ENCODE results near the gene SLC49A4. TPM values are rescaled to one million over a fixed set of nuclear protein-coding genes. Genes with fewer than 3 reads are reported as not detected.

Gene SLC49A4
- total and polyA plus RNA-seq, 2 donors (not counting 1 experiment from before 2014, with no cell fraction given): 2.5 to 20.0 TPM

GRCh38 chr3:122930063-122930997 is 135.5 kb downstream of the SLC49A4 start:
- Histone ChIP-seq H3K4me3 (ENCODE audit: control extremely low read depth in 1 of 5, extremely low read depth in 1 of 5, insufficient read depth in 1 of 5, low read depth in 2 of 5, low read length in 4 of 5) (no peak overlapping the region), H3K79me2 (ENCODE audit: control insufficient read depth, insufficient read depth, low read length) (no peaks in the 10 kb centered on the region), H3K9ac (ENCODE audit: low read length) (no peak overlapping the region), H3K27me3 (replicated peaks in 1 of 4; ENCODE audit: control extremely low read depth in 1 of 4, control insufficient read depth in 3 of 4, insufficient read depth in 4 of 4, low read length in 3 of 4) (no peaks in the 10 kb centered on the region), H4K20me1 (ENCODE audit: control insufficient read depth, insufficient read depth, low read length, poor library complexity, severe bottlenecking) (no peaks in the 10 kb centered on the region), H3K27ac (ENCODE audit: low read length in 2 of 2) (no peak overlapping the region), H3K4me2 (replicated peaks; ENCODE audit: low read depth, low read length, poor library complexity, severe bottlenecking) (no peak overlapping the region), H3K9me3 (ENCODE audit: control extremely low read depth in 1 of 3, control insufficient read depth in 2 of 3, insufficient read depth in 1 of 3, low read length in 2 of 3) (no peaks in the 10 kb centered on the region), H2AFZ (ENCODE audit: insufficient read depth, low read depth, low read length, poor library complexity, severe bottlenecking) (no peak overlapping the region), H3K4me1 (ENCODE audit: control insufficient read depth in 2 of 2, insufficient read depth in 2 of 2, low read length in 2 of 2) (no peaks in the 10 kb centered on the region), H3K36me3 (replicated peaks in 1 of 2; ENCODE audit: control extremely low read depth in 1 of 2, control insufficient read depth in 1 of 2, extremely low read depth in 1 of 2, insufficient read depth in 2 of 2, low read length in 1 of 2) (no peaks in the 10 kb centered on the region)
- ChIA-PET POLR2A (no interaction called here), CTCF (no interaction called here)
- no peak for DNase-seq
- TF ChIP-seq CTCF (IDR thresholded peaks at IDR 0.05): no peak
- no peak for TF ChIP-seq EZH2 (IDR thresholded peaks at IDR 0.05; ENCODE audit: borderline replicate concordance, insufficient read depth, low read depth, low read length, poor library complexity, severe bottlenecking)
- Mint-ChIP-seq H3K27me3 (peaks cover 7% of the 10 kb centered on the region), H3K9me3 (ENCODE audit: insufficient read depth) (no peaks in the 10 kb centered on the region), H3K4me1 (no peaks in the 10 kb centered on the region), H3K4me3 (no peak overlapping the region), H3K27ac (no peak overlapping the region)
- ATAC-seq (ENCODE audit: low read depth): no peak
- 94% methylated on average over 9 of the region's 14 CpGs for WGBS (ENCODE audit: insufficient coverage)
- intact Hi-C loops (cut with micrococcal nuclease): no loop called here

Other genes starting within 250 kb of the SLC49A4 start
- 29.8 and 31.2 TPM in 2 replicates for gene PARP9, start 230.8 kb upstream of the SLC49A4 start, total RNA-seq
- gene PARP9, start 230.8 kb upstream of the SLC49A4 start, polyA plus RNA-seq: 19.6 and 19.7 TPM in 2 replicates
- 41.1 and 44.0 TPM in 2 replicates for gene DTX3L, start 230.7 kb upstream of the SLC49A4 start, total RNA-seq
- 7.3 and 8.1 TPM in 2 replicates for gene DTX3L, start 230.7 kb upstream of the SLC49A4 start, polyA plus RNA-seq
- 172 and 182 TPM in 2 replicates for gene PARP15, start 217.4 kb upstream of the SLC49A4 start, total RNA-seq
- 307 and 489 TPM in 2 replicates for gene PARP15, start 217.4 kb upstream of the SLC49A4 start, polyA plus RNA-seq
- gene PARP14, start 114.2 kb upstream of the SLC49A4 start, total RNA-seq: 188 and 195 TPM in 2 replicates
- 113 and 125 TPM in 2 replicates for gene PARP14, start 114.2 kb upstream of the SLC49A4 start, polyA plus RNA-seq
- 49.2 and 49.6 TPM in 2 replicates for gene HSPBAP1, start 1.2 kb upstream of the SLC49A4 start, total RNA-seq
- gene HSPBAP1, start 1.2 kb upstream of the SLC49A4 start, polyA plus RNA-seq: 23.0 and 35.9 TPM in 2 replicates
- 0.05 TPM in 1 of 2 replicates, not detected in the other for gene SEMA5B, start 232.7 kb downstream of the SLC49A4 start, total RNA-seq
- gene SEMA5B, start 232.7 kb downstream of the SLC49A4 start, polyA plus RNA-seq: not detected in 2 replicates

Data from B cell (primary cell).